ENCODE measurements around the gene GSE1.

- TF ChIP-seq CTCF (IDR thresholded peaks at IDR 0.05) (no peak), POLR2A (IDR thresholded peaks at IDR 0.05) (no peak), POLR2AphosphoS5 (IDR thresholded peaks at IDR 0.05; ENCODE audit: insufficient read depth in 1 of 2, low read depth in 1 of 2) (no peak)
Measured at GRCh38 chr16:85685251-85685650, 72.1 kb downstream of the GSE1 start.
